Activated naive CD4-positive, alpha-beta T cell treated with anti-CD3 and anti-CD28 coated beads, Interleukin-2, amount 50 U/mL, for 72 hours (primary cell): ENCODE results near the gene PLAAT2. TPM values are rescaled to one million over a fixed set of nuclear protein-coding genes. Genes with fewer than 3 reads are reported as not detected.
"Not testable (repeated sequence)": the region's sequence is repeated elsewhere in the genome, so short reads cannot be mapped to it uniquely, and the experiment has no call there.

Experiments used
- ATAC-seq, 2 donors: fragments of 150-1000 bp; cut with Tn5 transposase; 2 replicates each; pipeline ENCODE4 v1.10.0; 2021; ENCODE audit warnings: mild to moderate bottlenecking in 2 of 2, moderate library complexity in 2 of 2
- DNase-seq, 2 donors: peaks; one replicate each; pipeline ENCODE4 v3.0.0; 2021 to 2022; ENCODE audit warnings: low spot score in 2 of 2
- H3K27ac Mint-ChIP-seq, 2 donors: one replicate each; pipeline ENCODE4 v1.8.0; 2022; ENCODE audit warnings: mild to moderate bottlenecking in 2 of 2, mixed read lengths in 2 of 2
- H3K36me3 Mint-ChIP-seq, 2 donors: one replicate each; pipeline ENCODE4 v1.8.0; 2022; ENCODE audit warnings: mixed read lengths in 2 of 2
- H3K9me3 Mint-ChIP-seq, 2 donors: one replicate each; pipeline ENCODE4 v1.8.0; 2022; ENCODE audit warnings: mixed read lengths in 2 of 2
- total RNA-seq, 2 donors: library from RNA; stranded (reverse); gene quantifications; one replicate each; pipeline ENCODE4 v1.2.3, GENCODE V29; 2022

Gene PLAAT2
- total RNA-seq, 2 donors from 2014 or later: not detected

- H3K9me3 Mint-ChIP-seq: no peaks in the 10 kb centered on the region
- ATAC-seq: no peak
- no peak overlapping the region for H3K27ac Mint-ChIP-seq
- no peaks in the 10 kb centered on the region for H3K36me3 Mint-ChIP-seq
- DNase-seq: no peak
Measured at GRCh38 chr11:63589000-63589399, 25.8 kb upstream of the PLAAT2 start.

- ATAC-seq (no peak), DNase-seq (no peak)
- H3K36me3 Mint-ChIP-seq: peaks cover 5 to 12% of the 10 kb centered on the region in 2 donors
- peaks cover 6 to 7% of the 10 kb centered on the region in 2 donors for H3K9me3 Mint-ChIP-seq
- no peak overlapping the region for H3K27ac Mint-ChIP-seq
Measured at GRCh38 chr11:63586451-63587166, 23.4 kb upstream of the PLAAT2 start.

- Mint-ChIP-seq H3K9me3 (peaks cover 14 to 16% of the 10 kb centered on the region in 2 donors), H3K36me3 (peaks cover 14 to 22% of the 10 kb centered on the region in 2 donors), H3K27ac (no peak overlapping the region)
- DNase-seq (no peak), ATAC-seq (no peak)
Measured at GRCh38 chr11:63583357-63583677, 20.1 kb upstream of the PLAAT2 start.

GRCh38 chr11:63581224-63581623, 18.0 kb upstream of the PLAAT2 start:
- Mint-ChIP-seq H3K9me3 (peaks cover 14 to 16% of the 10 kb centered on the region in 2 donors), H3K36me3 (peaks cover 14 to 22% of the 10 kb centered on the region in 2 donors)
- DNase-seq, H3K27ac Mint-ChIP-seq, ATAC-seq: not testable (repeated sequence)

DNA sequence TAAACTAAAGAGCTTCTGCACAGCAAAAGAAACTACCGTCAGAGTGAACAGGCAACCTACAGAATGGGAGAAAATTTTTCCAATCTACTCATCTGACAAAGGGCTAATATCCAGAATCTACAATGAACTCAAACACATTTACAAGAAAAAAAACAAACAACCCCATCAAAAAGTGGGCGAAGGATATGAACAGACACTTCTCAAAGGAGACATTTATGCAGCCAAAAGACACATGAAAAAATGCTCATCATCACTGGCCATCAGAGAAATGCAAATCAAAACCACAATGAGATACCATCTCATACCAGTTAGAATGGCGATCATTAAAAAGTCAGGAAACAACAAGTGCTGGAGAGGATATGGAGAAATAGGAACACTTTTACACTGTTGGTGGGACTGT, 15.7 kb upstream of the PLAAT2 start:
- peaks cover 17 to 19% of the 10 kb centered on the region in 2 donors for H3K9me3 Mint-ChIP-seq

GRCh38 chr11:63574856-63575602, 11.8 kb upstream of the PLAAT2 start:
- Mint-ChIP-seq H3K36me3 (peaks cover 11% of the 10 kb centered on the region in 2 donors), H3K9me3 (peaks cover 4% of the 10 kb centered on the region in 2 donors), H3K27ac (peak overlapping the region; percentile 81 to 85)
- ATAC-seq: no peak
- DNase-seq: no peak

More for the DNA sequence above, 15.7 kb upstream of the PLAAT2 start:
- peaks cover 23 to 26% of the 10 kb centered on the region in 2 donors for H3K36me3 Mint-ChIP-seq
- ATAC-seq, DNase-seq, H3K27ac Mint-ChIP-seq: not testable (repeated sequence)

GRCh38 chr11:63573881-63574855, 11.0 kb upstream of the PLAAT2 start:
- peak; percentile 61 to 89 for ATAC-seq
- H3K36me3 Mint-ChIP-seq: peaks cover 11% of the 10 kb centered on the region in 2 donors
- peak overlapping the region; percentile 81 to 85 for H3K27ac Mint-ChIP-seq
- DNase-seq: no peak
- H3K9me3 Mint-ChIP-seq: peaks cover 4% of the 10 kb centered on the region in 2 donors

- Mint-ChIP-seq H3K36me3 (peaks cover 11% of the 10 kb centered on the region in 2 donors), H3K9me3 (peaks cover 4% of the 10 kb centered on the region in 2 donors), H3K27ac (no peak overlapping the region)
- ATAC-seq (no peak), DNase-seq (no peak)
Measured at GRCh38 chr11:63572026-63572688, 9.0 kb upstream of the PLAAT2 start.

- ATAC-seq (no peak), DNase-seq (no peak)
- peaks cover 8 to 11% of the 10 kb centered on the region in 2 donors for H3K36me3 Mint-ChIP-seq
- peaks cover 4% of the 10 kb centered on the region in 2 donors for H3K9me3 Mint-ChIP-seq
- no peak overlapping the region for H3K27ac Mint-ChIP-seq
Measured at GRCh38 chr11:63569570-63569969, 6.4 kb upstream of the PLAAT2 start.

GRCh38 chr11:63567044-63567840, 4.1 kb upstream of the PLAAT2 start:
- DNase-seq (peak in 1 of 2 donors; percentile 51), ATAC-seq (peak; percentile 88 to 90)
- no peaks in the 10 kb centered on the region for H3K9me3 Mint-ChIP-seq
- H3K27ac Mint-ChIP-seq: peak overlapping the region; percentile 95 to 96
- no peaks in the 10 kb centered on the region for H3K36me3 Mint-ChIP-seq

- Mint-ChIP-seq H3K27ac (peak overlapping the region in 1 of 2 donors; percentile 20), H3K36me3 (no peaks in the 10 kb centered on the region), H3K9me3 (no peaks in the 10 kb centered on the region)
- DNase-seq (no peak), ATAC-seq (no peak)
Measured at GRCh38 chr11:63564784-63565350, 1.7 kb upstream of the PLAAT2 start.

- no peaks in the 10 kb centered on the region for H3K9me3 Mint-ChIP-seq
Measured at GRCh38 chr11:63564056-63564774, 1.0 kb upstream of the PLAAT2 start.

GRCh38 chr11:63560506-63561180, 2.5 kb downstream of the PLAAT2 start:
- DNase-seq (no peak), ATAC-seq (no peak)
- Mint-ChIP-seq H3K27ac (no peak overlapping the region), H3K36me3 (no peaks in the 10 kb centered on the region), H3K9me3 (no peaks in the 10 kb centered on the region)

More at GRCh38 chr11:63564056-63564774, 1.0 kb upstream of the PLAAT2 start:
- DNase-seq: peak in 1 of 2 donors; percentile 43
- peak; percentile 52 to 66 for ATAC-seq
- H3K27ac Mint-ChIP-seq: peak overlapping the region in 1 of 2 donors; percentile 44
- no peaks in the 10 kb centered on the region for H3K36me3 Mint-ChIP-seq
